GM19238 (cell line): ENCODE measurements around the gene ATG101.

ENCODE experiments used
- DNase-seq: peaks from one replicate; pipeline ENCODE4 v3.0.0; 2011; ENCODE audit warnings: low spot score; ENCODE audit not compliant: insufficient read length

The ATG101 gene

GRCh38 chr12:52057638-52058576 is 11.9 kb upstream of the ATG101 start:
- DNase-seq = no peak

GRCh38 chr12:52058631-52059361 is 11.0 kb upstream of the ATG101 start:
- DNase-seq = no peak

- no peak for DNase-seq
Measured at GRCh38 chr12:52059582-52060497, 9.9 kb upstream of the ATG101 start.

DNA sequence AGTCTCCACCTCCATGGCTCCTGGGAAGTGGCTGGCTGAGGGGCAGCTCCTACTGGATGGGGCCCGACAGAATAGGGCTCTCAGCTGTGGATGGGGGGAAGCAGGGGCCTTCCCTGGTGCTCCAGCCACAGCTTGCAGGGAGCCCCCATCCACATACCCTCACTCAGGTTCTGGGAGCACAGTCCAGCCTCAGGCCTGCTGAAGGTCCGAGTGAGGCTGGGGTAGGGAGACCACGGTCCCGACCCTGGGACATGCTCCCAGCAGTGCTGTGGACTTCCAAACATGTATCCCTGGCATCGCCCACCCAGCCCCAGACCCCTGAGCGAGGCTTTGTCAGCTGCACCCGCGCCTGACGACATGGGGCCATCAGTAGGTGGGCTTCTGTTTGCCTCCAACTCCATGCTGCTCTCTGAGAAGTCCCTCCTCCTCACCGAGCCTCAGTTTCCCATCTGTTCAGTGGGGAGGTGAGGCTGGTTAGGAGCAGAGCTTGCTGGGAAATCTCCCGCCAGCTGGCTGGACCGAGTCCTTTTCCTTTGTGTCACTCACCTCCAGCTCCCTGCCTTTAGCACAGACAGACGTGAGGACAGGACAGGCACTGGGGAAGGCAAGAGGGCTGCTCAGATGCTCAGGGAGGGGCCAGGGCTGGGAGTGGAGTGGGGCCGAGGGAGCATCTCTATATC is 9.1 kb upstream of the ATG101 start:
- no peak for DNase-seq

- no peak for DNase-seq
Measured at GRCh38 chr12:52061470-52062166, 8.2 kb upstream of the ATG101 start.

DNA sequence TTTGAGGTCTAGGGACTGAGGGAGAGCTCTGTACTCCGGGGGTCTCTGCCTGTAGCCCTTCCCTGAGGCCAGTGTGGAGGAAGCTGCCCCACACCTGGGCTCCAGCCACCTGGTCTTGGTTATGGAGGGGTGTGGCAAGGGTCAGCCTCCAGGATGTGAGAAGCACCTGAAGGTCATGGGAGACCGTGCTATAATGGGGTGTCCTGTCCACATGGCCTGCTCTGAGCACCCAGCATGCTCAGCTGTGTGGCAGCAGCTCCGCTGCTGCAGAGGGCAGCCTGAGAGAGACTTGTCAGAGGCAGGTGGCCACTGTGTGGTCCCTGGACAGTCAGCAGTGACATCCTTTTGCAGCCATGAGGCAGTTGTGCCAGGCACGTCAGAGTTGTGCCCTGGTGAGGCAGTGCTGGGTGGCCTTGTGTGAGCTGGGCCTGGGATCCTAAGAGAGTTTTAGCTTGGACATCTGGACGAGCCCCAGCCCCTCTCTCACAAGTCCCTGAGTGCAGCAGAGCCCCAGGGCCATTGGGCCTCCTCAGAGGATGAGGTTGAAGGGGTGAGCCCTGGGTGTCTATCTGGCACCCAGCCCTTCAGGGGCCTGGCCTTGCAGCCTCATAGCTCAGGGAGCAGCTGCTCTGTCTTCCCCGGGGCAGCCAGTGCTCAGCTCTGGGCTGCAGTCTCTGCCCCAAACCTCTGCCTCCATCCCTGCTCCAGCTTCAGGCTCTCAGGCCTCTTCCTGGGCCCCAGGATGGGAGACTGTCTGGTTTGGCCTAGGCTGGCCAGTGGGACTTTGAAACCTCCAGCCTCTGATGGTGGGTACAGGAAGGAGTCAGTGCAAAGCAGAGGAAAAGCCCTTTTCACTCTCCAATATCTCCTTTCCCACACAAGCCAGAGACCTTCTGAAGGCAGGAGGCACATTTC is 7.4 kb upstream of the ATG101 start:
- DNase-seq = no peak

- DNase-seq = no peak
Measured at GRCh38 chr12:52063082-52063924, 6.5 kb upstream of the ATG101 start.

DNA sequence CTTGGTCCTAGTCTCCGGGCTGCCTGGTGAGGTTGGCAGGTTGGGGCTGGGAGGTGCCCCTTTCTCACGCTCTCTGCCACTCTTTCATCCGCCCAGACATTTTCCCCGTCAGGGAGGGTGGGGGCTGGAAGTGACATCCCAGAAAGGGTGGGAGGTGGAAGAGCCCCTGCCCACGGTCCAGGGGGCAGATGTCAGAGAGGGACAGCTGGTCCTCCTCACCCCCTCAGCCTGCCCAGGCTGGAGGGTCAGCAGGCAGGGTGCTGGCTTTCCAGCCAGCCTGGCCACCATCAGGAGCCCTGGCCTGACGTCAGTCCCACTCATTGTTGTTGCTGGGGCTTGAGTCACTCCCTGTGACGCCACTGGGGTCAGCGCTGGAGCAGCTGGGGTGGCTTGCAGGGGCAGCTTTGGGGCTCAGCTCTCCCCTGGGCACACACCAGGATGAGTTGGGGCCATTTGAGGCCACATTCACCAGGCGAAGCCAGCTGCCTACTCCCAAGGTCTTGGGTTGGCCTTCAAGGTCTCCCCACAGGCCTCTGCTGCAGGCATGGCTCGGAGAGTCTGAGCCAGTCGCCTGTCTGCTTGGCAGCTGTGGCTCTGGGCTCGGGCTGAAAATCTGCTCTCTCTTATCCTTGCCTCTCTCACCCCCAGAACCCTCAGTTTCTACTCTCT is 5.7 kb upstream of the ATG101 start:
- DNase-seq = no peak

GRCh38 chr12:52066346-52067080 is 3.3 kb upstream of the ATG101 start:
- DNase-seq = no peak

- no peak for DNase-seq
Measured at GRCh38 chr12:52067081-52067374, 2.8 kb upstream of the ATG101 start.

- no peak for DNase-seq
Measured at GRCh38 chr12:52070185-52070925, 577 bp downstream of the ATG101 start.

DNA sequence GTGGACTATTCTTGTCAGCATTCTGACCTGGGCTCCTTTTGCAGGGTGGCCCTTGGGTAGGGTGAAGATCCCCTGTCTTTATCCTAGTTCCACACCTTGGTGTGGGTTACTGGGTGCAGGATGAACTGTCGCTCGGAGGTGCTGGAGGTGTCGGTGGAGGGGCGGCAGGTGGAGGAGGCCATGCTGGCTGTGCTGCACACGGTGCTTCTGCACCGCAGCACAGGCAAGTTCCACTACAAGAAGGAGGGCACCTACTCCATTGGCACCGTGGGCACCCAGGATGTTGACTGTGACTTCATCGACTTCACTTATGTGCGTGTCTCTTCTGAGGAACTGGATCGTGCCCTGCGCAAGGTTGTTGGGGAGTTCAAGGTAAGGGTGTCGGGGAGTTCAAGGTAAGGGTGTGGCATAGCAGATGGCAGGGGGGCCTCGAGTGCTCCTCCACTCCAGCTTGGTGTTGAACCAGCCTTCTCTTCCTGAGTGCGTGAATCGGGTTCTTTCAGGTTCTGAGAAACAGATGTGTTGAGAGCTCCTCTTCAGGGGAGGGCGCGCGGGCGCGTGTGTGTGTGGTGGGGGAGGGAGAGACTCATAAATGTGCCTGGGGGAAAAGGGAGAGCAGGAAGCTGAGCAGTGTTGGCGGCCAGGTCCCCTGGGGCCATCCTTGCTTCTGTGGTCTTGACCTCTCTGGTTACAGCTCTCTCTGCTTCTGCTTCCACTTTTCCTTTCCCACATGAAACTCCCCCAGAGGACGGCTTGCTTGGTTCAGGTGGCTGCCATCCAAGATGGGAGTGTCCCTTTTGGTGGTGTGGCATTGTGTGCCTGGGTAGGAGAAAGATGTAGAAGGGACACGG is 4.0 kb downstream of the ATG101 start:
- DNase-seq = no peak

DNA sequence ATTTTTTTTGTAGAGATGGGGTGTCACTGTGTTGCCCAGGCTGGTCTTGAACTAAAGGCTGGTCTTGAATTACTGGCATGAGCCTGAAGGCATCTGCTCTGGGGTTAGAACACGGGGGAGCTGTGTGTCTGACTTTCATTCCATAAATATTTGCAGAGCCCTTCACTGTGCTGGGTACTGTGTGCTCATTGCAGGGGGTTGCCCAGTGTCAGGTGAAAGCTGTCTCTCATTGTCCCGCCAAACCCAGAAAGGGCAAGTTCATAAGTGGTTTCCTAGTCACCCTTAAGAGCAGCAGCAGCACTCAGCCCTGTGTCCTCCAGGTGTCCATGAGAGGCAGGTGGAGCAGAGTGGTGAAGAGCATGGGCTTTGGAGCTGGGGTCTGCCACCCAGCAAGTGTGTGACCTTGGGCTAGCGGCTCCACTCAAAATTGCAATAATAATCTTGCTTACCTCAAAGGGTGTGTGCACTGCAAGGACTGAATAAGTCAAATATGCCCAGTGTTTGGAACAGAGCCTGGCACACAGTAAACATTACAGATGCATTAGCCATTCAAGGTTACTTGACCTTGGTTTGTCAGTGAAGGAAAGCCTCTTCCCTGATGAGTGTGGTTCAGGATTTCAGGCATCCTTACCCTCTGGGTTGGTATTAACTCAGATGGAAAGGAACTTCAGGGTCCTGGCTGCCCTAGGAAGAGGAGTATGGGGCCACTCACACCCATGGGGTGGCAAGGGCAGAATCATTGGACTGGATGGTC is 5.4 kb downstream of the ATG101 start:
- no peak for DNase-seq

- no peak for DNase-seq
Measured at GRCh38 chr12:52076811-52077210, 7.0 kb downstream of the ATG101 start.

DNA sequence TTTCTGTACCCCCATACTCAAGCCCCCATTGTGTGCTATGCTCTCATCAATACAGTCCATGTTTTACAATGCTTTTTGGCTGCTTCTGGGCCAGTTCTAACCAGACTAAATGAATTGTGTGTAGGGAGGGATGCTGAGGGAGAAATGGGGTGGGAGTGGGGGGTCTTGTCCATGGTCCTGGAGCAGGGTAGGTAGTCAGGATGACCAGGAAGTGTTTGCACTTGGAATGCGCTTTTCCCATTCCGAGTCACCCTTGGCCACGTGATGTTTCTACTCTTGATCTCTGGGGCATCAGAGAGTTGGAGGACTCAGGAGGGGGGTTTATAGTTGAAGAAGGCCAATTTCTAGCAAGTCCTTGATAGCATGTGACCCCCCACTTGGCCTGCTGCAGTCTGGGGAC is 8.5 kb downstream of the ATG101 start:
- DNase-seq = no peak
